ENCODE data around the gene CCR7. TPM values are rescaled to one million over a fixed set of nuclear protein-coding genes. Genes with fewer than 3 reads are reported as not detected.

CCR7 gene
- total RNA-seq, 4 donors from 2014 or later = 0.14 to 5.4 (median 4.9) TPM; not detected in 1

GRCh38 chr17:40612599-40613244 is 47.5 kb upstream of the CCR7 start:
- DNase-seq = no peak
- Histone ChIP-seq H3K4me3 (no peak overlapping the region), H3K36me3 (no peaks in the 10 kb centered on the region), H3K9me3 (no peaks in the 10 kb centered on the region), H3K4me1 (peaks cover 0 to 14% (median 4%) of the 10 kb centered on the region in 4 donors), H3K27ac (no peak overlapping the region), H3K27me3 (no peaks in the 10 kb centered on the region)
- TF ChIP-seq CTCF (IDR thresholded peaks at IDR 0.05) (no peak), POLR2AphosphoS5 (IDR thresholded peaks at IDR 0.05) (no peak), POLR2A (IDR thresholded peaks at IDR 0.05) (no peak), EP300 (IDR thresholded peaks at IDR 0.05; ENCODE audit: low read depth) (no peak)
- 59 to 62% methylated on average over 6 to 11 of the region's 11 CpGs for WGBS, 2 donors (ENCODE audit: low coverage in 1 of 2)
- intact Hi-C loops (cut with DNase I; ENCODE audit: low total_unique reads) = no loop called here
- in situ Hi-C loops (cut with MboI; ENCODE audit: low pct_ligation_motif_present in 1 of 4, low pct_unique_long_range_greater_than_20kb in 1 of 4, low sequenced_read_pairs in 3 of 4) = loop anchor here (10.0 to 25.0 kb wide), 4 partner anchors 112 to 1050 kb away; partner anchors contain the start of genes KRT28 (in 3 of the 4) and KRT27 (in 2 of the 4)

GRCh38 chr17:40611840-40612474 is 46.7 kb upstream of the CCR7 start:
- in situ Hi-C loops (cut with MboI; ENCODE audit: low pct_ligation_motif_present in 1 of 4, low pct_unique_long_range_greater_than_20kb in 1 of 4, low sequenced_read_pairs in 3 of 4) (loop anchor here (10.0 to 25.0 kb wide), 4 partner anchors 113 to 1050 kb away; partner anchors contain the start of genes KRT28 (in 3 of the 4) and KRT27 (in 2 of the 4)), intact Hi-C loops (cut with DNase I; ENCODE audit: low total_unique reads) (no loop called here)
- H3K9me3 ChIP-seq = no peaks in the 10 kb centered on the region
- no peaks in the 10 kb centered on the region for H3K27me3 ChIP-seq
- H3K27ac ChIP-seq = no peak overlapping the region
- peaks cover 0 to 10% (median 4%) of the 10 kb centered on the region in 4 donors for H3K4me1 ChIP-seq
- no peaks in the 10 kb centered on the region for H3K36me3 ChIP-seq
- no peak for DNase-seq
- H3K4me3 ChIP-seq = no peak overlapping the region
- no peak for TF ChIP-seq EP300 (IDR thresholded peaks at IDR 0.05; ENCODE audit: low read depth)
- no peak for TF ChIP-seq CTCF (IDR thresholded peaks at IDR 0.05)
- TF ChIP-seq POLR2A (IDR thresholded peaks at IDR 0.05) = no peak
- TF ChIP-seq POLR2AphosphoS5 (IDR thresholded peaks at IDR 0.05) = no peak
- 69 to 73% methylated on average over 7 of the region's 7 CpGs for WGBS, 2 donors (ENCODE audit: low coverage in 1 of 2)

GRCh38 chr17:40610359-40610758 is 45.1 kb upstream of the CCR7 start:
- intact Hi-C loops (cut with DNase I; ENCODE audit: low total_unique reads) = no loop called here
- WGBS, 2 donors (ENCODE audit: low coverage in 1 of 2) = 33 to 44% methylated on average over 2 of the region's 2 CpGs
- Histone ChIP-seq H3K4me1 (peaks cover 0 to 2% (median under 1%) of the 10 kb centered on the region in 4 donors), H3K9me3 (no peaks in the 10 kb centered on the region), H3K27me3 (no peaks in the 10 kb centered on the region), H3K27ac (no peak overlapping the region), H3K4me3 (no peak overlapping the region), H3K36me3 (no peaks in the 10 kb centered on the region)
- TF ChIP-seq POLR2AphosphoS5 (IDR thresholded peaks at IDR 0.05) = no peak
- no peak for TF ChIP-seq CTCF (IDR thresholded peaks at IDR 0.05)
- TF ChIP-seq EP300 (IDR thresholded peaks at IDR 0.05; ENCODE audit: low read depth) = no peak
- TF ChIP-seq POLR2A (IDR thresholded peaks at IDR 0.05) = no peak
- in situ Hi-C loops (cut with MboI; ENCODE audit: low pct_ligation_motif_present in 1 of 4, low pct_unique_long_range_greater_than_20kb in 1 of 4, low sequenced_read_pairs in 3 of 4) = loop anchor here (10.0 to 25.0 kb wide), 4 partner anchors 114 to 1052 kb away; partner anchors contain the start of genes KRT28 (in 3 of the 4) and KRT27 (in 2 of the 4)
- no peak for DNase-seq

- no peak for DNase-seq
- intact Hi-C loops (cut with DNase I; ENCODE audit: low total_unique reads) = no loop called here
- H3K27ac ChIP-seq = no peak overlapping the region
- in situ Hi-C loops (cut with MboI; ENCODE audit: low pct_ligation_motif_present in 1 of 4, low pct_unique_long_range_greater_than_20kb in 1 of 4, low sequenced_read_pairs in 3 of 4) = loop anchor here (25.0 kb wide), 2 partner anchors 179 to 1054 kb away; partner anchors contain the start of genes KRT27 (in 2 of the 4) and KRT28 (in 2 of the 4)
- WGBS, 2 donors (ENCODE audit: low coverage in 1 of 2) = 79% methylated on average over 6 of the region's 6 CpGs; no CpG with 5 or more reads in 1 of the 2 donors
- TF ChIP-seq CTCF (IDR thresholded peaks at IDR 0.05) (no peak), EP300 (IDR thresholded peaks at IDR 0.05; ENCODE audit: low read depth) (no peak), POLR2A (IDR thresholded peaks at IDR 0.05) (no peak), POLR2AphosphoS5 (IDR thresholded peaks at IDR 0.05) (no peak)
- H3K36me3 ChIP-seq = no peaks in the 10 kb centered on the region
- no peaks in the 10 kb centered on the region for H3K27me3 ChIP-seq
- peaks cover 0 to 2% (median 0%) of the 10 kb centered on the region in 4 donors for H3K4me1 ChIP-seq
- no peaks in the 10 kb centered on the region for H3K9me3 ChIP-seq
- H3K4me3 ChIP-seq = no peak overlapping the region
These were observed 42.8 kb upstream of the CCR7 start for GRCh38 chr17:40608061-40608581.
